Fibroblast of lung (primary cell): ENCODE measurements around the gene MBD3L2. TPM values are rescaled to one million over a fixed set of nuclear protein-coding genes. Genes with fewer than 3 reads are reported as not detected.

ENCODE experiments used
- DNase-seq, 2 donors: peaks; one replicate each; pipeline versions ENCODE4 v3.0.0 to v3.0.0-alpha.2; 2010; ENCODE audit warnings: low read depth in 2 of 2
- H2AFZ ChIP-seq: 2 replicates; pipeline ENCODE4 v1.5.1; 2012; ENCODE audit warnings: low read length, control low read depth, inconsistent platforms
- H3K27ac ChIP-seq: 2 replicates; pipeline ENCODE4 v1.5.1; 2011; ENCODE audit warnings: low read length, control low read depth; ENCODE audit not compliant: insufficient read depth
- H3K27me3 ChIP-seq: 2 replicates; pipeline ENCODE4 v1.5.1; 2011; ENCODE audit warnings: mild to moderate bottlenecking, low read length; ENCODE audit not compliant: control insufficient read depth, insufficient read depth
- H3K36me3 ChIP-seq: 2 replicates; pipeline ENCODE4 v1.5.1; 2011; ENCODE audit warnings: low read length; ENCODE audit not compliant: control insufficient read depth, insufficient read depth
- H3K4me1 ChIP-seq: 2 replicates; pipeline ENCODE4 v1.5.1; 2011; ENCODE audit warnings: low read length; ENCODE audit not compliant: control insufficient read depth, insufficient read depth; ENCODE audit errors: extremely low read depth
- H3K4me2 ChIP-seq: 2 replicates; pipeline ENCODE4 v1.5.1; 2011; ENCODE audit warnings: low read length, control low read depth; ENCODE audit not compliant: insufficient read depth; ENCODE audit errors: extremely low read depth
- H3K4me3 ChIP-seq, 4 experiments: fragments of 200-600 bp in 1 of 4; sonication (generic) in 1 of 4; replicated peaks in 1 of 4; 2 replicates each; pipeline ENCODE4 v1.5.1; 2011 to 2016; ENCODE audit warnings: low read length in 4 of 4, low read depth in 3 of 4, mild to moderate bottlenecking in 3 of 4, control low read depth in 2 of 4, inconsistent platforms in 1 of 4, mixed read lengths in 1 of 4; ENCODE audit not compliant: insufficient read depth in 1 of 4; ENCODE audit errors: control extremely low read depth in 1 of 4
- H3K79me2 ChIP-seq: 2 replicates; pipeline ENCODE4 v1.5.1; 2012; ENCODE audit warnings: mild to moderate bottlenecking, low read length, inconsistent platforms; ENCODE audit not compliant: control insufficient read depth, insufficient read depth
- H3K9ac ChIP-seq: 2 replicates; pipeline ENCODE4 v1.5.1; 2011; ENCODE audit warnings: mild to moderate bottlenecking, low read length, control low read depth; ENCODE audit not compliant: insufficient read depth
- H3K9me3 ChIP-seq: 2 replicates; pipeline ENCODE4 v1.5.1; 2012; ENCODE audit warnings: low read depth, low read length; ENCODE audit not compliant: control insufficient read depth, insufficient read depth
- H4K20me1 ChIP-seq: 2 replicates; pipeline ENCODE4 v1.5.1; 2011; ENCODE audit warnings: low read length; ENCODE audit not compliant: control insufficient read depth, insufficient read depth; ENCODE audit errors: extremely low read depth
- EZH2 ChIP-seq: IDR thresholded peaks from 2 replicates; pipeline ENCODE4 v1.5.1; 2012; ENCODE audit warnings: low read length, control low read depth, mild to moderate bottlenecking; ENCODE audit errors: missing control alignments
- polyA plus RNA-seq, 2 donors: library from polyadenylated mRNA; depleted of rRNA in 1 of 2; stranded (reverse) in 1 of 2; unstranded in 1 of 2; fragments of >200 nt; gene quantifications; 2 replicates each; pipeline ENCODE4 v1.2.1, GENCODE V29; 2011 to 2012; ENCODE audit warnings: missing spikeins in 1 of 2
- total RNA-seq: library from RNA; depleted of rRNA; stranded (reverse); fragments of >200 nt; gene quantifications from 2 replicates; pipeline ENCODE4 v1.2.1, GENCODE V29; 2014
- TF ChIP-seq, protein P1 (sequence below), 2 donors: IDR thresholded peaks in 1 of 2; conservative IDR thresholded peaks in 1 of 2; 1 replicate in 1 of 2; 2 replicates in 1 of 2; pipeline ENCODE4 v1.5.1; 2011 to 2012; ENCODE audit warnings: low read length in 2 of 2, control low read depth in 1 of 2, inconsistent platforms in 1 of 2, low read depth in 1 of 2, mild to moderate bottlenecking in 1 of 2

The MBD3L2 gene
- total and polyA plus RNA-seq, 2 donors (not counting 1 experiment from before 2014, with no cell fraction given) = not detected

DNA sequence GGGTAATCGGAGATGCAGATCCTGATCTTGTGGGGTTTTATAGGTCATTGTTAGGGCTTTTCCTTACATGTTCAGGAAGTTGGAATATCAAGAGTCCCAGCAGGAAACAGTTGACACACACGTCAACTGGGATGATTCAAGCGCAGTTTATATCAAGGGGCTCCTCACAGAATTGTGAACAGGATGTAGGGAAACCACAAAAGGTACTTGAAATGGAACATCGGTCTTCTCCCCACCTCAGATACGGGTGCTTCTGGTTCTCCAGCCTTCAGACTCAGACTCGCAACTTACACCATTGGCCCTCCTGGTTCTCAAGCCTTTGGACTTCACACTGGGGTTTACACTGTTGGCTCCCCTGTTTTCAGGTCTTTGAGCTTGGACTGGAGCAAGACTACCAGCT, 39.9 kb downstream of the MBD3L2 start:
- no peak for DNase-seq

DNA sequence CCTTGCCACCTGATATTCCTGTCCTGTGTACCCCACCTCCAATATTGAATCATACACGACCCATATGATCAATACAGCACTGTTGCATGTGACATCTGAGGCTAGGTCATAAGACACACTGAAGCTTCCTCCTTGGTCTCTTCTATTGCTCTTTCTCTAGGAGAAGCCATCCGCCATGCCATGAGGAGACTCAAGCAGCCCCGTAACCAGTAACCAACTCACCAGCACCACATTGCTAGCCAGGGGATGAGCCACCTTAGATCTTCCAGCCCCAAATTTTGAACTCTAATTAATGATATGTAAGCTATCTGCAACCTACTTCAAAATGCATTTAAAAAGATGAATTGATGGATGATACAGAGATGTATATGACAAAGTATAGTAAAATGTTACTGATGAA, 49.0 kb downstream of the MBD3L2 start:
- TF ChIP-seq EZH2 = no peak
- TF ChIP-seq, protein P1, sequence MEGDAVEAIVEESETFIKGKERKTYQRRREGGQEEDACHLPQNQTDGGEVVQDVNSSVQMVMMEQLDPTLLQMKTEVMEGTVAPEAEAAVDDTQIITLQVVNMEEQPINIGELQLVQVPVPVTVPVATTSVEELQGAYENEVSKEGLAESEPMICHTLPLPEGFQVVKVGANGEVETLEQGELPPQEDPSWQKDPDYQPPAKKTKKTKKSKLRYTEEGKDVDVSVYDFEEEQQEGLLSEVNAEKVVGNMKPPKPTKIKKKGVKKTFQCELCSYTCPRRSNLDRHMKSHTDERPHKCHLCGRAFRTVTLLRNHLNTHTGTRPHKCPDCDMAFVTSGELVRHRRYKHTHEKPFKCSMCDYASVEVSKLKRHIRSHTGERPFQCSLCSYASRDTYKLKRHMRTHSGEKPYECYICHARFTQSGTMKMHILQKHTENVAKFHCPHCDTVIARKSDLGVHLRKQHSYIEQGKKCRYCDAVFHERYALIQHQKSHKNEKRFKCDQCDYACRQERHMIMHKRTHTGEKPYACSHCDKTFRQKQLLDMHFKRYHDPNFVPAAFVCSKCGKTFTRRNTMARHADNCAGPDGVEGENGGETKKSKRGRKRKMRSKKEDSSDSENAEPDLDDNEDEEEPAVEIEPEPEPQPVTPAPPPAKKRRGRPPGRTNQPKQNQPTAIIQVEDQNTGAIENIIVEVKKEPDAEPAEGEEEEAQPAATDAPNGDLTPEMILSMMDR (conservative IDR thresholded peaks at IDR 0.05 in 1 of 2, IDR thresholded peaks at IDR 0.05 in 1 of 2; ENCODE audit: low read depth in 1 of 2, low read length in 2 of 2) = no peak
- H2AFZ ChIP-seq = no peak overlapping the region
- peak overlapping the region; percentile 87 for H3K4me2 ChIP-seq
- H3K9me3 ChIP-seq = no peaks in the 10 kb centered on the region
- H3K36me3 ChIP-seq = no peaks in the 10 kb centered on the region
- H3K9ac ChIP-seq = no peak overlapping the region
- H3K4me1 ChIP-seq = no peaks in the 10 kb centered on the region
- peak overlapping the region in 3 of 4 experiments; percentile 77 to 89 (median 79) for H3K4me3 ChIP-seq
- H3K27ac ChIP-seq = no peak overlapping the region
- H4K20me1 ChIP-seq = no peaks in the 10 kb centered on the region
- no peaks in the 10 kb centered on the region for H3K79me2 ChIP-seq
- DNase-seq = no peak
- no peaks in the 10 kb centered on the region for H3K27me3 ChIP-seq

More for the DNA sequence above, 39.9 kb downstream of the MBD3L2 start:
- H3K27me3 ChIP-seq = no peaks in the 10 kb centered on the region
- no peak for TF ChIP-seq EZH2
- TF ChIP-seq, protein P1 (conservative IDR thresholded peaks at IDR 0.05 in 1 of 2, IDR thresholded peaks at IDR 0.05 in 1 of 2; ENCODE audit: low read depth in 1 of 2, low read length in 2 of 2) = no peak
- H4K20me1 ChIP-seq = no peaks in the 10 kb centered on the region
- H3K4me3 ChIP-seq = no peak overlapping the region
- H3K4me2 ChIP-seq = no peak overlapping the region
- peaks cover 1% of the 10 kb centered on the region for H3K36me3 ChIP-seq
- H3K27ac ChIP-seq = no peak overlapping the region
- peaks cover 1% of the 10 kb centered on the region for H3K9me3 ChIP-seq
- no peak overlapping the region for H3K9ac ChIP-seq
- no peaks in the 10 kb centered on the region for H3K4me1 ChIP-seq
- no peak overlapping the region for H2AFZ ChIP-seq
- no peaks in the 10 kb centered on the region for H3K79me2 ChIP-seq

DNA sequence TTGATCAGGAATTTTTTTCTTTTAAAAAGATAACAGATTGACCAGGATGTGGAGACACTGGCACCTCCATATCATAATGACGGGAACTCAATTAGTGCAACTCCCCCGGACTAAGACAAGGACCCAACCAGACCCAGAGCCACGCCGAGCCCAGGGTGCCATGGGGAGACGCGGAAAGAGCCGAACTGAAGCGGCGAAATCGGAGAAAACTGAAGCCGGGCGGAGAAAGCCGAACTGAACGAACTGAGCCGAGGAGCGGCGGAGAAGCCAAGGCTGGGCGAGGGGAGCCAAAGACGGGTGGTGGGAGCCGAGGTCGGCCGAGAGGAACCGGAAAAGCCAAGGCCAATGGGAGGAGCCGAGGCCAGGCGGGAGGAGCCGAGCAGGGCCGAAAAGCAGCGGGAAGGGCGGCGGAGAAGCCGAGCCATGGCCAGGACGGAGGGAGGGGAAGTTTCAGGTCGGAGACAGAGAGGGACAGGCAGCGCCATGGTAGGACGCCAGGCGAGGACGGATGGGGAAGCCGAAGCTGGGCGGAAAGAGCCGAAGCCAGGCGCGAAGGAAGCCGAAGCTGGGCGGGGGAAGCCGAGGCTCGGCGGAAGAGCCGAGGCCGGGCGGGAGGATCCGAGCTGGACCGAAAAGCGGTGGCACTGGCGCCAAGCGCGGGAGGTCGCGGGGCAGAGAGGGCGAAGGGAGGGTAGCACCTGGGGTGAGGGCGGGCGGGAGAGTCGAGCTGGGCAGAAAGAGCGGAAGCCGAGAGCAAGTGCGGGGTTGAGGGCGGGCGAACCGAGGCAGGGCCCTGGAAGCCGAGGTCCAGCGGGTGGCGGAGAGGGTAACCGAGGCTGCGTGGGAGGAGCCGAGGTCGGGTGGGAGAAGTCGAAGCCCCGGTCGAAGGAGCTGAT, 49.8 kb downstream of the MBD3L2 start:
- H3K27me3 ChIP-seq = no peaks in the 10 kb centered on the region
- DNase-seq = peak; percentile 87 to 91
- peak overlapping the region; percentile 87 for H3K4me2 ChIP-seq
- no peaks in the 10 kb centered on the region for H3K79me2 ChIP-seq
- no peaks in the 10 kb centered on the region for H3K9me3 ChIP-seq
- no peaks in the 10 kb centered on the region for H3K4me1 ChIP-seq
- no peaks in the 10 kb centered on the region for H3K36me3 ChIP-seq
- TF ChIP-seq EZH2 = no peak
- TF ChIP-seq, protein P1 (conservative IDR thresholded peaks at IDR 0.05 in 1 of 2, IDR thresholded peaks at IDR 0.05 in 1 of 2; ENCODE audit: low read depth in 1 of 2, low read length in 2 of 2) = no peak
- peak overlapping the region; percentile 86 for H3K9ac ChIP-seq
- H3K27ac ChIP-seq = peak overlapping the region; percentile 93
- peak overlapping the region; percentile 72 to 89 (median 78) for H3K4me3 ChIP-seq
- H2AFZ ChIP-seq = peak overlapping the region; percentile 97
- H4K20me1 ChIP-seq = no peaks in the 10 kb centered on the region
